Gastrocnemius medialis (tissue), 4 donors: ENCODE data around the gene CLMN. TPM values are rescaled to one million over a fixed set of nuclear protein-coding genes. Genes with fewer than 3 reads are reported as not detected.
A peak's percentile ranks its signal among the peaks of the same experiment; 100 is the strongest.

ENCODE experiments used
- ATAC-seq, 2 donors: fragments of 150-250 bp; one replicate each; pipeline ENCODE4 v1.9.1; 2016
- DNase-seq, 2 donors: peaks; one replicate each; pipeline ENCODE4 v3.0.0-alpha.2; 2019
- H3K27ac ChIP-seq, 4 donors: fragments of 200-600 bp; sonication (generic); 1 replicate in 1 of 4; 2 replicates in 3 of 4; pipeline ENCODE4 v1.5.1; 2016 to 2018; ENCODE audit warnings: mild to moderate bottlenecking in 2 of 4, moderate library complexity in 1 of 4
- H3K27me3 ChIP-seq, 3 donors: fragments of 200-600 bp; sonication (generic) in 2 of 3; 1 replicate in 1 of 3; 2 replicates in 2 of 3; pipeline versions ENCODE4 v1.5.1 to v1.6.0; 2016 to 2019; ENCODE audit warnings: mild to moderate bottlenecking in 1 of 3, moderate library complexity in 1 of 3
- H3K36me3 ChIP-seq, 2 donors: fragments of 200-600 bp; sonication (generic) in 1 of 2; one replicate each; pipeline ENCODE4 v1.5.1; 2017 to 2018
- H3K4me1 ChIP-seq, 2 donors: fragments of 200-600 bp; sonication (generic) in 1 of 2; one replicate each; pipeline ENCODE4 v1.5.1; 2016 to 2017; ENCODE audit warnings: mild to moderate bottlenecking in 2 of 2
- H3K4me3 ChIP-seq, 4 donors: fragments of 200-600 bp; sonication (generic) in 3 of 4; 1 replicate in 1 of 4; 2 replicates in 3 of 4; pipeline ENCODE4 v1.5.1; 2016 to 2019; ENCODE audit warnings: mild to moderate bottlenecking in 2 of 4
- H3K9me3 ChIP-seq, 3 donors: fragments of 200-600 bp; sonication (generic) in 2 of 3; 1 replicate in 1 of 3; 2 replicates in 2 of 3; pipeline ENCODE4 v1.5.1; 2016 to 2019
- CTCF ChIP-seq, 5 experiments: fragments of 450-650 bp in 3 of 5; fragments of 200-600 bp in 2 of 5; sonication (generic) in 2 of 5; IDR thresholded peaks in 4 of 5; conservative IDR thresholded peaks in 1 of 5; 1 replicate in 4 of 5; 2 replicates in 1 of 5; pipeline ENCODE4 v1.5.1; 2016 to 2019; ENCODE audit warnings: antibody characterized with exemption in 5 of 5, mild to moderate bottlenecking in 3 of 5, moderate library complexity in 3 of 5
- POLR2A ChIP-seq, 2 donors: fragments of 450-650 bp; IDR thresholded peaks; one replicate each; pipeline ENCODE4 v1.6.1; 2017; ENCODE audit warnings: antibody characterized with exemption in 2 of 2, mild to moderate bottlenecking in 2 of 2, moderate library complexity in 2 of 2
- in situ Hi-C, 4 donors: fragments of 200-750 bp; cut with MboI; loops; one replicate each; pipeline versions ENCODE4 v1.15.0 to v1.8.0; 2017; ENCODE audit warnings: low sequenced_read_pairs in 4 of 4
- intact Hi-C: fragments of 100-400 bp; cut with DNase I; formaldehyde crosslinking; loops from one replicate; pipeline ENCODE4 v1.15.1; 2023; ENCODE audit warnings: low total_unique reads
- total RNA-seq, 4 donors: library from RNA; depleted of rRNA; stranded (reverse); fragments of >200 nt; gene quantifications; one replicate each; pipeline versions ENCODE4 v1.1.0 to v1.2.3, GENCODE V29; 2016

Gene CLMN
- total RNA-seq, 4 donors from 2014 or later, result 3.8 to 8.8 (median 5.8) TPM

GRCh38 chr14:95268350-95268749, 51.4 kb downstream of the CLMN start:
- Histone ChIP-seq H3K4me1 (peaks cover 9 to 11% of the 10 kb centered on the region in 2 donors), H3K27me3 (no peaks in the 10 kb centered on the region), H3K9me3 (no peaks in the 10 kb centered on the region), H3K4me3 (no peak overlapping the region), H3K36me3 (no peaks in the 10 kb centered on the region), H3K27ac (no peak overlapping the region)
- TF ChIP-seq CTCF (IDR thresholded peaks at IDR 0.05 in 4 of 5, conservative IDR thresholded peaks at IDR 0.05 in 1 of 5), result no peak
- no peak for TF ChIP-seq POLR2A (IDR thresholded peaks at IDR 0.05)
- DNase-seq (no peak), ATAC-seq (peak in 1 of 2 donors; percentile 24)
- in situ Hi-C loops, result no loop called here
- intact Hi-C loops, result no loop called here

- no peaks in the 10 kb centered on the region for H3K9me3 ChIP-seq
- ATAC-seq (no peak), DNase-seq (no peak)
- TF ChIP-seq POLR2A (IDR thresholded peaks at IDR 0.05), result no peak
- TF ChIP-seq CTCF (IDR thresholded peaks at IDR 0.05 in 4 of 5, conservative IDR thresholded peaks at IDR 0.05 in 1 of 5), result no peak
- H3K4me3 ChIP-seq, result no peak overlapping the region
- no peaks in the 10 kb centered on the region for H3K36me3 ChIP-seq
- peaks cover 11 to 17% of the 10 kb centered on the region in 2 donors for H3K4me1 ChIP-seq
- H3K27ac ChIP-seq, result no peak overlapping the region
- in situ Hi-C loops, result no loop called here
- intact Hi-C loops, result no loop called here
- H3K27me3 ChIP-seq, result no peaks in the 10 kb centered on the region
These were observed 52.4 kb downstream of the CLMN start for GRCh38 chr14:95267306-95267705.

GRCh38 chr14:95265106-95266094, 54.3 kb downstream of the CLMN start:
- TF ChIP-seq CTCF (IDR thresholded peaks at IDR 0.05 in 4 of 5, conservative IDR thresholded peaks at IDR 0.05 in 1 of 5), result no peak
- TF ChIP-seq POLR2A (IDR thresholded peaks at IDR 0.05), result no peak
- H3K27me3 ChIP-seq, result no peaks in the 10 kb centered on the region
- intact Hi-C loops (no loop called here), in situ Hi-C loops (no loop called here)
- peak overlapping the region in 1 of 4 donors; percentile 9 for H3K4me3 ChIP-seq
- peaks cover 22 to 25% of the 10 kb centered on the region in 2 donors for H3K4me1 ChIP-seq
- ATAC-seq (peak; percentile 72 to 78), DNase-seq (peak; percentile 12 to 43)
- peak overlapping the region; percentile 13 to 52 (median 42) for H3K27ac ChIP-seq
- no peaks in the 10 kb centered on the region for H3K9me3 ChIP-seq
- no peaks in the 10 kb centered on the region for H3K36me3 ChIP-seq

- Histone ChIP-seq H3K36me3 (no peaks in the 10 kb centered on the region), H3K4me3 (no peak overlapping the region), H3K27me3 (no peaks in the 10 kb centered on the region), H3K4me1 (peaks cover 22 to 26% of the 10 kb centered on the region in 2 donors), H3K9me3 (no peaks in the 10 kb centered on the region), H3K27ac (no peak overlapping the region)
- DNase-seq (no peak), ATAC-seq (no peak)
- TF ChIP-seq CTCF (IDR thresholded peaks at IDR 0.05 in 4 of 5, conservative IDR thresholded peaks at IDR 0.05 in 1 of 5) (no peak), POLR2A (IDR thresholded peaks at IDR 0.05) (no peak)
- intact Hi-C loops, result no loop called here
- in situ Hi-C loops, result no loop called here
These were observed 55.3 kb downstream of the CLMN start for GRCh38 chr14:95264271-95264973.
